OCI-LY3 (cell line): ENCODE results near the gene RCAN2.

ENCODE experiments used
- EZH2phosphoT487 ChIP-seq: fragments of 200-600 bp; shearing (Covaris generic); IDR thresholded peaks from 2 replicates; pipeline ENCODE4 v1.6.1; 2018; ENCODE audit warnings: antibody characterized with exemption, mixed run types, low read depth
- TF ChIP-seq, protein P1 (sequence below): fragments of 200-600, 300-600 bp; sonication (generic); IDR thresholded peaks from 2 replicates; pipeline ENCODE4 v1.5.1; 2014; ENCODE audit warnings: antibody characterized with exemption, low read length, low read depth

DNA sequence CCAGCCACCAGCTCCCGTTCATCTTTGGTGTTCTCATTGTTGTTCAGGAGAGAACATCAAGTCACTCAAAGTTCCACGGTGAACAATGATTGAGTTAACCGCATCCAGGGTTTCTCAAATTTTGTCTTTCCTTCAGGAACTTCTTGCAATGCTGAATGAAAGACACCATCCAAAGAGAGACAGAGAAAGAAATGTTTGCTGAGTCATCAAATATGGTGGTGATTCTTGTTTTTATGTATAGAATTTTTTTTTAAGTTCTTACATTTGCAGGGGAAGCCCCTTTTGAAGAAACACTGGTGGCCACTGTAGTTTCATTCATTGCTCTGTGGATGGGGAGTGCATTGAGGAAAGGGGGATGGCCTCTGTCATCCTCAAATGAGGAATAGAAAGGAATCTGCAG, 258.1 kb downstream of the RCAN2 start:
- TF ChIP-seq, protein P1, sequence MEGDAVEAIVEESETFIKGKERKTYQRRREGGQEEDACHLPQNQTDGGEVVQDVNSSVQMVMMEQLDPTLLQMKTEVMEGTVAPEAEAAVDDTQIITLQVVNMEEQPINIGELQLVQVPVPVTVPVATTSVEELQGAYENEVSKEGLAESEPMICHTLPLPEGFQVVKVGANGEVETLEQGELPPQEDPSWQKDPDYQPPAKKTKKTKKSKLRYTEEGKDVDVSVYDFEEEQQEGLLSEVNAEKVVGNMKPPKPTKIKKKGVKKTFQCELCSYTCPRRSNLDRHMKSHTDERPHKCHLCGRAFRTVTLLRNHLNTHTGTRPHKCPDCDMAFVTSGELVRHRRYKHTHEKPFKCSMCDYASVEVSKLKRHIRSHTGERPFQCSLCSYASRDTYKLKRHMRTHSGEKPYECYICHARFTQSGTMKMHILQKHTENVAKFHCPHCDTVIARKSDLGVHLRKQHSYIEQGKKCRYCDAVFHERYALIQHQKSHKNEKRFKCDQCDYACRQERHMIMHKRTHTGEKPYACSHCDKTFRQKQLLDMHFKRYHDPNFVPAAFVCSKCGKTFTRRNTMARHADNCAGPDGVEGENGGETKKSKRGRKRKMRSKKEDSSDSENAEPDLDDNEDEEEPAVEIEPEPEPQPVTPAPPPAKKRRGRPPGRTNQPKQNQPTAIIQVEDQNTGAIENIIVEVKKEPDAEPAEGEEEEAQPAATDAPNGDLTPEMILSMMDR: no peak
- TF ChIP-seq EZH2phosphoT487: no peak
